ENCODE measurements around the gene TTC39B.

DNA sequence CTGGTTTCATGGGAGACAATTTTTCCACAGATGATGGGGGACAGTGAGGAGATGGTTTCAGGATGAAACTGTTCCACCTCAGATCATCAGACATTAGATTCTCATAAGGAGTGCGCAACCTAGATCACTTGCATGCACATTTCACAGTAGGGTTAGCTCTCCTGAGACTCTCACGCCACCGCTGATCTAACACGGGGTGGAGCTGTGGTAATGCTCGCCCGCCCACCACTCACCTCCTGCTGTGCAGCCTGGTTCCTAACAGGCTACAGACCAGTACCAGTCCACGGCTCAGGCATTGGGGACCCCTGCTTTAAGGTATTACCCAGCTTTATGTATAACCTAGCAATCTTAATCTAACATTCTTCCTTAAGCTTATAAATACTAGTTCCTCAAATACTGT, 35.6 kb downstream of the TTC39B start:
- TF ChIP-seq, protein P1, sequence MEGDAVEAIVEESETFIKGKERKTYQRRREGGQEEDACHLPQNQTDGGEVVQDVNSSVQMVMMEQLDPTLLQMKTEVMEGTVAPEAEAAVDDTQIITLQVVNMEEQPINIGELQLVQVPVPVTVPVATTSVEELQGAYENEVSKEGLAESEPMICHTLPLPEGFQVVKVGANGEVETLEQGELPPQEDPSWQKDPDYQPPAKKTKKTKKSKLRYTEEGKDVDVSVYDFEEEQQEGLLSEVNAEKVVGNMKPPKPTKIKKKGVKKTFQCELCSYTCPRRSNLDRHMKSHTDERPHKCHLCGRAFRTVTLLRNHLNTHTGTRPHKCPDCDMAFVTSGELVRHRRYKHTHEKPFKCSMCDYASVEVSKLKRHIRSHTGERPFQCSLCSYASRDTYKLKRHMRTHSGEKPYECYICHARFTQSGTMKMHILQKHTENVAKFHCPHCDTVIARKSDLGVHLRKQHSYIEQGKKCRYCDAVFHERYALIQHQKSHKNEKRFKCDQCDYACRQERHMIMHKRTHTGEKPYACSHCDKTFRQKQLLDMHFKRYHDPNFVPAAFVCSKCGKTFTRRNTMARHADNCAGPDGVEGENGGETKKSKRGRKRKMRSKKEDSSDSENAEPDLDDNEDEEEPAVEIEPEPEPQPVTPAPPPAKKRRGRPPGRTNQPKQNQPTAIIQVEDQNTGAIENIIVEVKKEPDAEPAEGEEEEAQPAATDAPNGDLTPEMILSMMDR (IDR thresholded peaks at IDR 0.05; ENCODE audit: insufficient read depth, low read depth, low read length) = no peak
- no peak for TF ChIP-seq EZH2 (IDR thresholded peaks at IDR 0.05; ENCODE audit: insufficient read depth, low read length)
